Astrocyte (in vitro differentiated cells and primary cell): ENCODE data around the gene PRICKLE1.

Experiments used
- EZH2 ChIP-seq: IDR thresholded peaks from 2 replicates; pipeline ENCODE4 v1.6.1; 2012; ENCODE audit warnings: mild to moderate bottlenecking, low read length, inconsistent platforms; ENCODE audit not compliant: insufficient read depth
- TF ChIP-seq, protein P1 (sequence below): IDR thresholded peaks from 2 replicates; pipeline ENCODE4 v1.5.1; 2011; ENCODE audit warnings: low read depth, mild to moderate bottlenecking, inconsistent platforms, low read length, moderate library complexity; ENCODE audit not compliant: insufficient read depth

DNA sequence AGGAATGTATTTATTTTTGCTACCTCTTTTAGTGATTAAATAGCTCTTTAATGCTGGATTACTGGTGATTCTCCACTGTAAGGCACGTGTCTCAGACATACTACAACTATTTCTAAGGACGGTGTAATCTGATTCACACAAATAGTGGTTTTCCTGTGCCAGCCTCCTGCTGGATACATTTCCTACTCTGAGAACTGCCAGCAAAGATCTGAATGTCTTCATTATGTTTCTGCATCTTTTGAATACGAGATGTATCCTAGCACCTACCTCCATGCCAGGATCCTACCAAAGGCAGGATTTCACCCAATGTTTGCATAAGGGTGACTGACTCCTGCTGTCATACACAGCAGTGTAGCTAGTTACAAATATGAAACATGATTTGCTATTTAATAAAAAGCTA is 120.6 kb downstream of the PRICKLE1 start:
- no peak for TF ChIP-seq EZH2
- TF ChIP-seq, protein P1, sequence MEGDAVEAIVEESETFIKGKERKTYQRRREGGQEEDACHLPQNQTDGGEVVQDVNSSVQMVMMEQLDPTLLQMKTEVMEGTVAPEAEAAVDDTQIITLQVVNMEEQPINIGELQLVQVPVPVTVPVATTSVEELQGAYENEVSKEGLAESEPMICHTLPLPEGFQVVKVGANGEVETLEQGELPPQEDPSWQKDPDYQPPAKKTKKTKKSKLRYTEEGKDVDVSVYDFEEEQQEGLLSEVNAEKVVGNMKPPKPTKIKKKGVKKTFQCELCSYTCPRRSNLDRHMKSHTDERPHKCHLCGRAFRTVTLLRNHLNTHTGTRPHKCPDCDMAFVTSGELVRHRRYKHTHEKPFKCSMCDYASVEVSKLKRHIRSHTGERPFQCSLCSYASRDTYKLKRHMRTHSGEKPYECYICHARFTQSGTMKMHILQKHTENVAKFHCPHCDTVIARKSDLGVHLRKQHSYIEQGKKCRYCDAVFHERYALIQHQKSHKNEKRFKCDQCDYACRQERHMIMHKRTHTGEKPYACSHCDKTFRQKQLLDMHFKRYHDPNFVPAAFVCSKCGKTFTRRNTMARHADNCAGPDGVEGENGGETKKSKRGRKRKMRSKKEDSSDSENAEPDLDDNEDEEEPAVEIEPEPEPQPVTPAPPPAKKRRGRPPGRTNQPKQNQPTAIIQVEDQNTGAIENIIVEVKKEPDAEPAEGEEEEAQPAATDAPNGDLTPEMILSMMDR, result no peak
